Keratinocyte (primary cell): ENCODE results near the gene ARMH3. TPM values are rescaled to one million over a fixed set of nuclear protein-coding genes. Genes with fewer than 3 reads are reported as not detected.

Experiments
- DNase-seq: peaks from one replicate; pipeline ENCODE4 v3.0.0-alpha.2; 2011; ENCODE audit warnings: low read depth, missing footprints, low spot score
- FAIRE-seq: peaks from 2 replicates; lab custom pipeline; 2011; peaks lifted over from hg19 to GRCh38; lab: Jason Lieb, UNC
- H2AFZ ChIP-seq: 2 replicates; pipeline ENCODE4 v1.6.0; 2012; ENCODE audit warnings: low read length, control low read depth, inconsistent platforms; ENCODE audit not compliant: control insufficient read depth
- H3K27ac ChIP-seq: 2 replicates; pipeline ENCODE4 v1.5.1; 2011; ENCODE audit warnings: low read length; ENCODE audit not compliant: control insufficient read depth, insufficient read depth
- H3K27me3 ChIP-seq: 3 replicates; pipeline ENCODE4 v1.6.0; 2011; ENCODE audit warnings: low read length; ENCODE audit not compliant: control insufficient read depth, insufficient read depth; ENCODE audit errors: extremely low read depth
- H3K36me3 ChIP-seq, 2 experiments: 2 replicates in 1 of 2; 3 replicates in 1 of 2; pipeline ENCODE4 v1.5.1; 2011; ENCODE audit warnings: low read length in 2 of 2, mild to moderate bottlenecking in 1 of 2; ENCODE audit not compliant: control insufficient read depth in 2 of 2, insufficient read depth in 2 of 2; ENCODE audit errors: extremely low read depth in 1 of 2
- H3K4me1 ChIP-seq: 3 replicates; pipeline ENCODE4 v1.5.1; 2011; ENCODE audit warnings: low read length; ENCODE audit not compliant: control insufficient read depth, insufficient read depth; ENCODE audit errors: extremely low read depth
- H3K4me2 ChIP-seq: 3 replicates; pipeline ENCODE4 v1.6.0; 2011; ENCODE audit warnings: low read depth, low read length; ENCODE audit not compliant: control insufficient read depth, insufficient read depth; ENCODE audit errors: extremely low read depth
- H3K4me3 ChIP-seq, 3 experiments: fragments of 200-600 bp in 1 of 3; sonication (generic) in 1 of 3; 2 replicates in 2 of 3; 3 replicates in 1 of 3; pipeline ENCODE4 v1.5.1; 2011 to 2016; ENCODE audit warnings: low read length in 3 of 3, mild to moderate bottlenecking in 3 of 3, control low read depth in 2 of 3, inconsistent platforms in 1 of 3, low read depth in 1 of 3, mixed read lengths in 1 of 3, mixed run types in 1 of 3, moderate library complexity in 1 of 3; ENCODE audit not compliant: control insufficient read depth in 2 of 3, insufficient read depth in 2 of 3; ENCODE audit errors: extremely low read depth in 1 of 3
- H3K79me2 ChIP-seq: 2 replicates; pipeline ENCODE4 v1.6.0; 2012; ENCODE audit warnings: low read length; ENCODE audit not compliant: control insufficient read depth, insufficient read depth
- H3K9ac ChIP-seq: 3 replicates; pipeline ENCODE4 v1.6.0; 2011; ENCODE audit warnings: low read length; ENCODE audit not compliant: control insufficient read depth, insufficient read depth; ENCODE audit errors: extremely low read depth
- H3K9me1 ChIP-seq: 3 replicates; pipeline ENCODE4 v1.6.0; 2011; ENCODE audit warnings: low read length; ENCODE audit not compliant: control insufficient read depth, insufficient read depth; ENCODE audit errors: extremely low read depth
- H3K9me3 ChIP-seq: 2 replicates; pipeline ENCODE4 v1.5.1; 2012; ENCODE audit warnings: low read depth, low read length; ENCODE audit not compliant: control insufficient read depth
- H4K20me1 ChIP-seq: 3 replicates; pipeline ENCODE4 v1.6.0; 2011; ENCODE audit warnings: low read length; ENCODE audit not compliant: control insufficient read depth, insufficient read depth; ENCODE audit errors: extremely low read depth
- EZH2 ChIP-seq: IDR thresholded peaks from one replicate; pipeline ENCODE4 v1.6.1; 2012; ENCODE audit warnings: inconsistent platforms, mild to moderate bottlenecking, low read length, moderate library complexity
- dilution Hi-C: fragments of 300-500 bp; cut with MboI; formaldehyde crosslinking; loops from one replicate; pipeline ENCODE4 v1.7.0; 2020; ENCODE audit warnings: low sequenced_read_pairs; ENCODE audit not compliant: extremely low pct_ligation_motif_present
- polyA plus RNA-seq, 5 experiments: library from polyadenylated mRNA; depleted of rRNA in 3 of 5; stranded (reverse) in 3 of 5; stranded (forward) in 1 of 5; unstranded in 1 of 5; fragments of >200 nt; gene quantifications; 1 replicate in 1 of 5; 2 replicates in 3 of 5; 3 replicates in 1 of 5; pipeline versions ENCODE4 v1.2.1 to v1.2.3, GENCODE V29; 2011 to 2012; ENCODE audit warnings: missing spikeins in 2 of 5, low read depth in 1 of 5, low replicate concordance in 1 of 5
- TF ChIP-seq, protein P1 (sequence below), 3 experiments: IDR thresholded peaks in 1 of 3; conservative IDR thresholded peaks in 1 of 3; optimal IDR thresholded peaks in 1 of 3; 2 replicates in 2 of 3; 3 replicates in 1 of 3; pipeline versions ENCODE3 to v1.5.1; 2011; ENCODE audit warnings: low read length in 3 of 3, mild to moderate bottlenecking in 3 of 3, moderate library complexity in 2 of 3, control low read depth in 1 of 3, inconsistent platforms in 1 of 3; ENCODE audit not compliant: insufficient read depth in 2 of 3; ENCODE audit errors: extremely low read depth in 1 of 3

Gene ARMH3
- polyA plus RNA-seq, 1 donor (not counting 4 experiments of a cell fraction or from before 2014, with no cell fraction given) = 25.3 TPM

DNA sequence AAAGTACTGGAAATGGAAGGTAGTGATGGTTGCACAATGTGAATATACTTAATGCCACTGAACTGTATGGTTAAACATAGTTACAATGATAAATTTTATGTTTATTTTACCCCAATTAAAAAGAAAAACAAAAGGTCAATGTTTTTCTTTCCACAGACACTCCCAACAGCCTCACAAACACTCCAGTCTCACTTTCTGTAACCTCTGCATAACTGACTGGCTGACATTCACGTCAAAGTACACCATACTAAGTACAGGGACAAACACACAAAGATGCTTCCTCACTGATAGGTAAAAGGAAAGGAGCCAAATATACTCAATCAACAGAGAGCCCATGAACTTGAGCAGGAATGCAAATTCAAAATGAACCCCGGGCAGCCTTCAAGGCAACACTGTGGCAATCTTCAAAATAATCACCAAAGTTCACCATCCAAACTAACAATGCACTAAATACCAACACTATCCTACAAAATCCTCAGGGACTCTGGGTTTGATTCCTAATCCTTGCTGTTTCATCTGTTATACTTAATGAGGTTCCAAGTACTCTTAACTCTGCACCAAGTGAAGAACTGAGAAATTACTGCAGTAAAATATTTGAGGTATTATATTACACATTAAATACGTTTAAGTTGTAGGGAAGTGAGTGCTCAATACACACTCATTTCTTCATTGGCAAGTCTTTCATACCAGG lies 90.8 kb downstream of the ARMH3 start:
- Histone ChIP-seq H4K20me1 (no peaks in the 10 kb centered on the region), H3K4me3 (no peak overlapping the region), H3K4me1 (peaks cover 3% of the 10 kb centered on the region), H2AFZ (no peak overlapping the region), H3K9ac (no peak overlapping the region), H3K27me3 (no peaks in the 10 kb centered on the region), H3K4me2 (no peak overlapping the region), H3K27ac (no peak overlapping the region), H3K36me3 (peaks cover 0 to 1% of the 10 kb centered on the region in 2 experiments), H3K79me2 (no peaks in the 10 kb centered on the region), H3K9me3 (no peaks in the 10 kb centered on the region), H3K9me1 (no peaks in the 10 kb centered on the region)
- no peak for TF ChIP-seq EZH2
- TF ChIP-seq, protein P1, sequence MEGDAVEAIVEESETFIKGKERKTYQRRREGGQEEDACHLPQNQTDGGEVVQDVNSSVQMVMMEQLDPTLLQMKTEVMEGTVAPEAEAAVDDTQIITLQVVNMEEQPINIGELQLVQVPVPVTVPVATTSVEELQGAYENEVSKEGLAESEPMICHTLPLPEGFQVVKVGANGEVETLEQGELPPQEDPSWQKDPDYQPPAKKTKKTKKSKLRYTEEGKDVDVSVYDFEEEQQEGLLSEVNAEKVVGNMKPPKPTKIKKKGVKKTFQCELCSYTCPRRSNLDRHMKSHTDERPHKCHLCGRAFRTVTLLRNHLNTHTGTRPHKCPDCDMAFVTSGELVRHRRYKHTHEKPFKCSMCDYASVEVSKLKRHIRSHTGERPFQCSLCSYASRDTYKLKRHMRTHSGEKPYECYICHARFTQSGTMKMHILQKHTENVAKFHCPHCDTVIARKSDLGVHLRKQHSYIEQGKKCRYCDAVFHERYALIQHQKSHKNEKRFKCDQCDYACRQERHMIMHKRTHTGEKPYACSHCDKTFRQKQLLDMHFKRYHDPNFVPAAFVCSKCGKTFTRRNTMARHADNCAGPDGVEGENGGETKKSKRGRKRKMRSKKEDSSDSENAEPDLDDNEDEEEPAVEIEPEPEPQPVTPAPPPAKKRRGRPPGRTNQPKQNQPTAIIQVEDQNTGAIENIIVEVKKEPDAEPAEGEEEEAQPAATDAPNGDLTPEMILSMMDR (optimal IDR thresholded peaks at IDR 0.05 in 1 of 3, IDR thresholded peaks at IDR 0.05 in 1 of 3, conservative IDR thresholded peaks at IDR 0.05 in 1 of 3; ENCODE audit: extremely low read depth in 1 of 3, insufficient read depth in 2 of 3, low read length in 3 of 3) = no peak
- FAIRE-seq (no peak), DNase-seq (no peak)
- dilution Hi-C loops = no loop called here

DNA sequence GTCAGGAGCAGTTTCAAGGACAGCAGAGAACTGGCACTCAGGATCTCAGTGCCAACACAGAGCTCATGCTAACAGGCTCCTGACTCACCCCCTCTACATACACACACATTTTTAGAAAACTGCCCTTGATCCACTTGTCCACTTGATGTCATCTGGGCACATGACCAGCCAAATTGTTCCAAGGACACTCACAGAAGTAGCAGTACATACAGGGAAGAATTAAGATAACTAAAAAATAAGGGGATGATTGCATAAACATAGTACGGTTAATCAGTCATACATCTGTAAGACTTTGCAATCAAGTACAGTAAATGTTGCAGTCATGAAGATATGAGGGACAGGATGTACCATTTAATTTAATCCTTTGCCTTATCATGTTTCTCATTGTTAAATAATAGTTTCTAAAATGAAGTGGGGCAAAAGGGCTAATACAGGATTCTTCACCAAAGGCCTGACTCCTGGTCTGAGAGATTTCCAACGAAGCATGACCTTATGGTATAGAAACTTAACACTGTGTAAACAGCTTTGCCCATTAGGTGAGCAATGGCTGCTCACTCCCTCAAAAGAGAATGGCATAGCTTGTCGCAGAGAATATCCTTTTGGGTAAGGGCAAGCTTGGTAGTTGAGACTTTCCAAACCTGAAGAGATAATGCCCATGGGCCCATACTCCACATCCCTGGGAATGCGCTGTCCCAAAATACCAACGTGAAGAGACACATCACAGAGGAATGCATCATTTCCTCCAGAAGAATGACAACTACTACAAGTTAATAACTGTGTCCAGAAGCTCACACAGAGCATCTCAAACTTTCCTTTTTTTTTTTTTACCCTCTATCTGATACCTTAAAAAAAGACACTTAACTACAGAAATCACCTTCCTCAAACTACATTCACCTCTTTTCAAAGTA lies 94.1 kb downstream of the ARMH3 start:
- H3K4me2 ChIP-seq = no peak overlapping the region
- peaks cover 3% of the 10 kb centered on the region for H3K4me1 ChIP-seq
- no peak overlapping the region for H3K4me3 ChIP-seq
- FAIRE-seq (no peak), DNase-seq (no peak)
- no peak overlapping the region for H3K27ac ChIP-seq
- TF ChIP-seq, protein P1 (optimal IDR thresholded peaks at IDR 0.05 in 1 of 3, IDR thresholded peaks at IDR 0.05 in 1 of 3, conservative IDR thresholded peaks at IDR 0.05 in 1 of 3; ENCODE audit: extremely low read depth in 1 of 3, insufficient read depth in 2 of 3, low read length in 3 of 3) = no peak
- TF ChIP-seq EZH2 = no peak
- peaks cover 0 to 1% of the 10 kb centered on the region in 2 experiments for H3K36me3 ChIP-seq
- H3K27me3 ChIP-seq = no peaks in the 10 kb centered on the region
- H3K9me3 ChIP-seq = no peaks in the 10 kb centered on the region
- no peak overlapping the region for H3K9ac ChIP-seq
- dilution Hi-C loops = no loop called here
- H3K79me2 ChIP-seq = no peaks in the 10 kb centered on the region
- H2AFZ ChIP-seq = no peak overlapping the region
- H3K9me1 ChIP-seq = no peaks in the 10 kb centered on the region
- no peaks in the 10 kb centered on the region for H4K20me1 ChIP-seq
